Measurements from ENCODE around the gene KRTAP19-2. TPM values are rescaled to one million over a fixed set of nuclear protein-coding genes. Genes with fewer than 3 reads are reported as not detected.

KRTAP19-2 gene
- total RNA-seq, 1 donor from 2014 or later = not detected

- Histone ChIP-seq H3K4me1 (no peaks in the 10 kb centered on the region), H3K9me3 (ENCODE audit: low read depth) (no peaks in the 10 kb centered on the region), H3K4me3 (no peak within 1 kb of the TSS), H3K79me2 (ENCODE audit: low read depth) (no peaks in the 10 kb centered on the region), H3K36me3 (no peaks in the 10 kb centered on the region), H3K4me2 (no peak within 1 kb of the TSS), H3F3A (ENCODE audit: low read depth) (no peaks in the 10 kb centered on the region), H3K9ac (no peak within 1 kb of the TSS), H4K20me1 (ENCODE audit: low read depth) (no peaks in the 10 kb centered on the region), H3K27ac (no peak within 1 kb of the TSS), H2AFZ (replicated peaks) (no peak within 1 kb of the TSS), H3K27me3 (no peaks in the 10 kb centered on the region)
- no peak within 1 kb of the TSS for H3K27ac Mint-ChIP-seq
- TF ChIP-seq CTCF (IDR thresholded peaks at IDR 0.05) = no peak
- no peak for TF ChIP-seq EZH2 (IDR thresholded peaks at IDR 0.05)
- TF ChIP-seq EZH2phosphoT487 (IDR thresholded peaks at IDR 0.05) = no peak
- H3K4me3 Mint-ChIP-seq = no peak within 1 kb of the TSS
- H3K4me1 Mint-ChIP-seq = no peaks in the 10 kb centered on the region
- no peaks in the 10 kb centered on the region for H3K36me3 Mint-ChIP-seq
- H3K9me3 Mint-ChIP-seq = no peaks in the 10 kb centered on the region
- DNase-seq (ENCODE audit: low spot score) = no peak
- no peaks in the 10 kb centered on the region for H3K27me3 Mint-ChIP-seq (ENCODE audit: insufficient read depth, low read depth)
Observed at GRCh38 chr21:30439975-30440374, 47.3 kb downstream of the KRTAP19-2 start, which contains the start of gene KRTAP15-1. Gene KRTAP15-1 (plus strand): TSS chr21:30440275. CDS start chr21:30440328, 53 bp downstream.

Small RNA genes within 50 kb of the gene (small RNA-seq; reads per million reads assigned to genes)
- gene AP000567.1 (not detected), gene KRTAP19-10P (not detected), gene KRTAP19-11P (not detected), gene KRTAP19-9P (not detected)

Other genes starting within 250 kb of the KRTAP19-2 start
- gene KRTAP24-1, start 204.5 kb downstream of the KRTAP19-2 start, total RNA-seq (ENCODE audit: low replicate concordance) = not detected in 2 replicates
- gene KRTAP25-1, start 197.9 kb downstream of the KRTAP19-2 start, total RNA-seq (ENCODE audit: low replicate concordance) = not detected in 2 replicates
- gene KRTAP26-1, start 167.1 kb downstream of the KRTAP19-2 start, total RNA-seq (ENCODE audit: low replicate concordance) = not detected in 2 replicates
- gene KRTAP27-1, start 149.7 kb downstream of the KRTAP19-2 start, total RNA-seq (ENCODE audit: low replicate concordance) = not detected in 2 replicates
- gene KRTAP23-1, start 138.8 kb downstream of the KRTAP19-2 start, total RNA-seq (ENCODE audit: low replicate concordance) = not detected in 2 replicates
- gene KRTAP13-2, start 115.2 kb downstream of the KRTAP19-2 start, total RNA-seq (ENCODE audit: low replicate concordance) = not detected in 2 replicates
- gene KRTAP13-1, start 91.4 kb downstream of the KRTAP19-2 start, total RNA-seq (ENCODE audit: low replicate concordance) = not detected in 2 replicates
- gene KRTAP13-3, start 61.5 kb downstream of the KRTAP19-2 start, total RNA-seq (ENCODE audit: low replicate concordance) = not detected in 2 replicates
- not detected in 2 replicates for gene KRTAP13-4, start 57.2 kb downstream of the KRTAP19-2 start, total RNA-seq (ENCODE audit: low replicate concordance)
- not detected in 2 replicates for gene KRTAP15-1, start 47.2 kb downstream of the KRTAP19-2 start, total RNA-seq (ENCODE audit: low replicate concordance)
- not detected in 2 replicates for gene KRTAP19-1, start 7.1 kb downstream of the KRTAP19-2 start, total RNA-seq (ENCODE audit: low replicate concordance)
- not detected in 2 replicates for gene KRTAP19-3, start 4.6 kb upstream of the KRTAP19-2 start, total RNA-seq (ENCODE audit: low replicate concordance)
- not detected in 2 replicates for gene KRTAP19-4, start 9.7 kb upstream of the KRTAP19-2 start, total RNA-seq (ENCODE audit: low replicate concordance)
- not detected in 2 replicates for gene KRTAP19-5, start 14.7 kb upstream of the KRTAP19-2 start, total RNA-seq (ENCODE audit: low replicate concordance)
- not detected in 2 replicates for gene KRTAP19-6, start 54.4 kb upstream of the KRTAP19-2 start, total RNA-seq (ENCODE audit: low replicate concordance)
- gene KRTAP19-7, start 73.9 kb upstream of the KRTAP19-2 start, total RNA-seq (ENCODE audit: low replicate concordance) = not detected in 2 replicates
- not detected in 2 replicates for gene KRTAP22-2, start 103.0 kb upstream of the KRTAP19-2 start, total RNA-seq (ENCODE audit: low replicate concordance)
- not detected in 2 replicates for gene KRTAP6-3, start 105.0 kb upstream of the KRTAP19-2 start, total RNA-seq (ENCODE audit: low replicate concordance)
- gene KRTAP6-2, start 111.5 kb upstream of the KRTAP19-2 start, total RNA-seq (ENCODE audit: low replicate concordance) = not detected in 2 replicates
- gene KRTAP22-1, start 113.7 kb upstream of the KRTAP19-2 start, total RNA-seq (ENCODE audit: low replicate concordance) = not detected in 2 replicates
- gene KRTAP6-1, start 126.5 kb upstream of the KRTAP19-2 start, total RNA-seq (ENCODE audit: low replicate concordance) = not detected in 2 replicates
- gene KRTAP20-1, start 129.0 kb upstream of the KRTAP19-2 start, total RNA-seq (ENCODE audit: low replicate concordance) = not detected in 2 replicates
- gene KRTAP20-4, start 133.2 kb upstream of the KRTAP19-2 start, total RNA-seq (ENCODE audit: low replicate concordance) = not detected in 2 replicates
- gene KRTAP20-2, start 147.8 kb upstream of the KRTAP19-2 start, total RNA-seq (ENCODE audit: low replicate concordance) = not detected in 2 replicates
- gene KRTAP20-3, start 155.4 kb upstream of the KRTAP19-2 start, total RNA-seq (ENCODE audit: low replicate concordance) = not detected in 2 replicates
- gene KRTAP21-3, start 231.3 kb upstream of the KRTAP19-2 start, total RNA-seq (ENCODE audit: low replicate concordance) = not detected in 2 replicates

Measured in neural progenitor cell (in vitro differentiated cells).